K562 (cell line): ENCODE results near the gene GSK3B. TPM values are rescaled to one million over a fixed set of nuclear protein-coding genes. Genes with fewer than 3 reads are reported as not detected.

ENCODE experiments used
- ATAC-seq: fragments of 200-7000 bp; cut with Tn5 transposase; 3 replicates; pipeline ENCODE4 v1.9.1; 2020; ENCODE audit warnings: moderate library complexity
- BruUV-seq: library from RNA; stranded (reverse); fragments of 400-500 nt; replicated peaks from 2 replicates; lab custom pipeline; 2021; lab: Mats Ljungman, UMichigan
- CTCF ChIA-PET: fragments of 300-600 bp; formaldehyde crosslinking; extraction: SDS; loops from one replicate; lab custom pipeline; 2021; ENCODE audit warnings: low intra/inter-chr PET ratio; lab: Yijun Ruan, JAX
- POLR2A ChIA-PET: fragments of 300-600, 350-650 bp; sonication (Branson Sonifier 250); formaldehyde crosslinking; extraction: SDS; loops from one replicate; lab custom pipeline; 2021; ENCODE audit warnings: antibody characterized with exemption, inconsistent platforms; lab: Yijun Ruan, JAX
- DNase-seq, 4 experiments: peaks; one replicate each; pipeline versions ENCODE4 v3.0.0 to v3.0.0-alpha.2; 2011 to 2018; ENCODE audit warnings: low spot score in 3 of 4, mixed read lengths in 3 of 4; ENCODE audit errors: extremely low read depth in 1 of 4
- FAIRE-seq: peaks from 2 replicates; lab custom pipeline; 2011; peaks lifted over from hg19 to GRCh38; lab: Jason Lieb, UNC
- H2AFZ ChIP-seq: 2 replicates; pipeline ENCODE4 v1.6.0; 2011; ENCODE audit warnings: low read depth, low read length, control low read depth, inconsistent platforms
- H3K27ac ChIP-seq: fragments of 200-600 bp; 3 replicates; pipeline ENCODE4 v1.8.0; 2011; ENCODE audit warnings: low read depth, mild to moderate bottlenecking, control low read depth, inconsistent platforms, low read length, moderate library complexity, mixed read lengths; ENCODE audit errors: extremely low read depth
- H3K27me3 ChIP-seq, 2 experiments: fragments of 300-600 bp in 1 of 2; 2 replicates in 1 of 2; 3 replicates in 1 of 2; pipeline versions ENCODE4 v1.6.0 to v1.8.0; 2011; ENCODE audit warnings: inconsistent platforms in 2 of 2, low read length in 2 of 2, mild to moderate bottlenecking in 1 of 2, mixed read lengths in 1 of 2, moderate library complexity in 1 of 2; ENCODE audit not compliant: control insufficient read depth in 2 of 2, insufficient read depth in 2 of 2
- H3K36me3 ChIP-seq: fragments of 300-600 bp; 3 replicates; pipeline ENCODE4 v1.8.0; 2011; ENCODE audit warnings: mild to moderate bottlenecking, low read length, inconsistent platforms; ENCODE audit not compliant: control insufficient read depth, insufficient read depth
- H3K4me1 ChIP-seq, 2 experiments: fragments of 200-600 bp in 1 of 2; replicated peaks in 1 of 2; 2 replicates in 1 of 2; 3 replicates in 1 of 2; pipeline versions ENCODE4 v1.5.1 to v1.8.0; 2011; ENCODE audit warnings: inconsistent platforms in 2 of 2, low read length in 2 of 2, mild to moderate bottlenecking in 1 of 2, mixed read lengths in 1 of 2, moderate library complexity in 1 of 2; ENCODE audit not compliant: control insufficient read depth in 2 of 2, insufficient read depth in 2 of 2
- H3K4me2 ChIP-seq: 2 replicates; pipeline ENCODE4 v1.6.1; 2011; ENCODE audit warnings: low read length, control low read depth, inconsistent platforms, mixed read lengths; ENCODE audit not compliant: insufficient read depth
- H3K4me3 ChIP-seq: fragments of 200-600 bp; sonication (generic), shearing (Covaris generic); 2 replicates; pipeline ENCODE4 v1.5.1; 2016; ENCODE audit warnings: control low read depth, inconsistent platforms
- H3K79me2 ChIP-seq: fragments of 200-600 bp; 3 replicates; pipeline ENCODE4 v1.8.0; 2011; ENCODE audit warnings: low read length, inconsistent platforms; ENCODE audit not compliant: control insufficient read depth, insufficient read depth
- H3K9ac ChIP-seq, 2 experiments: 2 replicates each; pipeline versions ENCODE4 v1.6.0 to v1.6.1; 2011; ENCODE audit warnings: low read depth in 2 of 2, low read length in 2 of 2, control low read depth in 1 of 2, inconsistent platforms in 1 of 2, mild to moderate bottlenecking in 1 of 2, mixed read lengths in 1 of 2; ENCODE audit not compliant: insufficient read depth in 1 of 2
- H3K9me1 ChIP-seq: one replicate; pipeline ENCODE4 v1.6.0; 2011; ENCODE audit warnings: inconsistent platforms, mild to moderate bottlenecking, low read length, moderate library complexity; ENCODE audit not compliant: control insufficient read depth, insufficient read depth
- H3K9me3 ChIP-seq: replicated peaks from 2 replicates; pipeline ENCODE4 v1.5.1; 2011; ENCODE audit warnings: low read depth, low read length, inconsistent platforms; ENCODE audit not compliant: control insufficient read depth, insufficient read depth
- H4K20me1 ChIP-seq: replicated peaks from 2 replicates; pipeline ENCODE4 v1.6.1; 2011; ENCODE audit warnings: low read length, inconsistent platforms, mixed read lengths; ENCODE audit not compliant: control insufficient read depth, insufficient read depth
- C11orf30 ChIP-seq: fragments of 450-650 bp; IDR thresholded peaks from 2 replicates; pipeline ENCODE4 v1.6.1; 2016; ENCODE audit warnings: low read depth, mild to moderate bottlenecking
- FUS ChIP-seq: fragments of 200-400 bp; formaldehyde crosslinking; optimal IDR thresholded peaks from 2 replicates; pipeline ENCODE3; 2017; ENCODE audit warnings: low read depth, low read length
- RNF2 ChIP-seq: sonication (generic); IDR thresholded peaks from 2 replicates; pipeline ENCODE4 v1.6.1; 2016
- ZNF316 ChIP-seq: fragments of 450-650 bp; IDR thresholded peaks from 2 replicates; pipeline ENCODE4 v1.6.1; 2016
- WGBS: fragments of 100-300 bp; shearing (Covaris generic); methylation state at CpG from one replicate; pipeline ENCODE4 v1.1.6; 2016; ENCODE audit warnings: low coverage, mixed read lengths; ENCODE audit not compliant: insufficient coverage; ENCODE audit errors: missing lambda C conversion rate; 5-methylcytosine and 5-hydroxymethylcytosine counted together
- in situ Hi-C: fragments of 300-500 bp; cut with MboI; formaldehyde crosslinking; loops from 4 replicates; pipeline ENCODE4 v1.15.0; 2018; ENCODE audit warnings: inconsistent platforms, mixed read lengths
- intact Hi-C: fragments of 100-400 bp; cut with micrococcal nuclease; formaldehyde crosslinking; loops from 2 replicates; pipeline ENCODE4 v1.14.2; 2022
- polyA plus RNA-seq, 8 experiments: library from polyadenylated mRNA; depleted of rRNA in 4 of 8; stranded (reverse) in 5 of 8; unstranded in 3 of 8; fragments of >200 nt; fragmentation: Nextera tagmentation in 2 of 8; fragmentation: Illumina TruSeq in 1 of 8; extraction: Ambion mirVana in 2 of 8; extraction: Trizol in 1 of 8; gene quantifications; 2 replicates each; pipeline versions ENCODE4 v1.2.1 to v1.2.3, GENCODE V29; 2011 to 2014; ENCODE audit warnings: inconsistent platforms in 1 of 8, missing spikeins in 1 of 8
- small RNA-seq: library from RNA; depleted of rRNA; stranded (forward); fragments of <200 nt; gene quantifications from one replicate; pipeline ENCODE3, GENCODE V24; 2014
- total RNA-seq, 7 experiments: library from RNA; depleted of rRNA in 6 of 7; stranded (reverse); fragments of >200 nt in 6 of 7; fragmentation: Illumina TruSeq in 2 of 7; extraction: Trizol in 2 of 7; gene quantifications; 2 replicates each; pipeline versions ENCODE4 v1.2.1 to v1.2.3, GENCODE V29; 2011 to 2021; ENCODE audit warnings: low replicate concordance in 1 of 7

GSK3B gene
- total and polyA plus RNA-seq, 9 of the 15 experiments (the other 6 are each of a cell fraction or from before 2014, with no cell fraction given), result 4.7 to 25.0 (median 18.7) TPM

DNA sequence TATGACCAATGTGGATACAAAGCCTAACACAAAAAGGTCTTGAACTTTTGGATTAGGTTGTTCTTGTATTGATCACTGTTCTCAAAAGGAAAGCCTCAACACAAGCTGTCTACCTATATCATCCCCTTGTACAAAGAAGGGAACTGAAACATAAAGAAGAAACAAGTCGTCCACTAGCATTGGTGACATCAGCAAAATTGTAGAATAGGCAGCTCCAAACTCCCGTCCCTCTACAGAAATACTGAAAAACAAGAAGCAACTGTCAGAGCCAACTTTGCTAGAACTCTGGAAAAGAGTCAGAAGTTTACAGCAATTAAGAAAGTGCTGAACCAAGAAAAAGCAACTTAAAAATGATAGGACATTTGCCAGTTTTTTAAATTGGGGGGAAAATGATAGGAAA is 319.8 kb downstream of the GSK3B start:
- Histone ChIP-seq H3K4me1 (peaks cover 0 to 6% of the 10 kb centered on the region in 2 experiments; a peak in 3 of 5 replicates), H3K27ac (no peak overlapping the region), H3K4me3 (no peak overlapping the region), H3K36me3 (no peaks in the 10 kb centered on the region), H2AFZ (peak overlapping the region; percentile 59; the same call in 1 of the 2 replicates), H3K4me2 (peak overlapping the region; percentile 21; the same call in 1 of the 2 replicates), H3K27me3 (no peaks in the 10 kb centered on the region), H4K20me1 (no peaks in the 10 kb centered on the region), H3K9me1 (no peaks in the 10 kb centered on the region), H3K9me3 (no peaks in the 10 kb centered on the region; the same call in 1 of the 2 replicates), H3K79me2 (no peaks in the 10 kb centered on the region), H3K9ac (no peak overlapping the region)
- intact Hi-C loops (no loop called here), in situ Hi-C loops (no loop called here)
- CTCF ChIA-PET, result no interaction called here
- WGBS, result 10% methylated on average over 2 of the region's 2 CpGs
- DNase-seq, result no peak
- TF ChIP-seq C11orf30 (peak; percentile 40; the same call in 1 of the 2 replicates), FUS (no peak), ZNF316 (peak; percentile 47; the same call in 1 of the 2 replicates), RNF2 (no peak)
- POLR2A ChIA-PET, result no interaction called here
- BruUV-seq, result no TSS peak
- ATAC-seq, result no peak
- no peak for FAIRE-seq

Small RNA genes within 50 kb of the gene (small RNA-seq; reads per million reads assigned to genes)
- gene RN7SL397P (not detected), gene RN7SL762P (not detected)

Other genes starting within 250 kb of the GSK3B start
- 0.08 TPM in 1 of 2 replicates, not detected in the other for gene GPR156, start 190.8 kb upstream of the GSK3B start, total RNA-seq (2014; rRNA removed)
- gene GPR156, start 190.8 kb upstream of the GSK3B start, total RNA-seq (2014; rRNA removed; fragmentation: Illumina TruSeq; extraction: Trizol), result 0.03 and 0.07 TPM in 2 replicates
- gene GPR156, start 190.8 kb upstream of the GSK3B start, total RNA-seq (2015; rRNA removed; fragmentation: Illumina TruSeq; extraction: Trizol), result 0.04 and 0.14 TPM in 2 replicates
- 0.09 and 0.11 TPM in 2 replicates for gene GPR156, start 190.8 kb upstream of the GSK3B start, total RNA-seq (2021)
- 0.13 TPM in 1 of 2 replicates, not detected in the other for gene GPR156, start 190.8 kb upstream of the GSK3B start, polyA plus RNA-seq (2011; rRNA removed)
- 0.08 TPM in 1 of 2 replicates, not detected in the other for gene GPR156, start 190.8 kb upstream of the GSK3B start, polyA plus RNA-seq (2014; fragmentation: Illumina TruSeq; extraction: Trizol)
- gene GPR156, start 190.8 kb upstream of the GSK3B start, polyA plus RNA-seq (2014; fragmentation: Nextera tagmentation; extraction: Ambion mirVana), result not detected
- 0.22 TPM in 1 of 2 replicates, not detected in the other for gene GPR156, start 190.8 kb upstream of the GSK3B start, polyA plus RNA-seq (2014; rRNA removed)